Measurements from ENCODE around the gene OR2G2. TPM values are rescaled to one million over a fixed set of nuclear protein-coding genes. Genes with fewer than 3 reads are reported as not detected.

OR2G2 gene
- total and polyA plus RNA-seq, 2 donors (not counting 3 experiments of a cell fraction or from before 2014, with no cell fraction given), result not detected

DNA sequence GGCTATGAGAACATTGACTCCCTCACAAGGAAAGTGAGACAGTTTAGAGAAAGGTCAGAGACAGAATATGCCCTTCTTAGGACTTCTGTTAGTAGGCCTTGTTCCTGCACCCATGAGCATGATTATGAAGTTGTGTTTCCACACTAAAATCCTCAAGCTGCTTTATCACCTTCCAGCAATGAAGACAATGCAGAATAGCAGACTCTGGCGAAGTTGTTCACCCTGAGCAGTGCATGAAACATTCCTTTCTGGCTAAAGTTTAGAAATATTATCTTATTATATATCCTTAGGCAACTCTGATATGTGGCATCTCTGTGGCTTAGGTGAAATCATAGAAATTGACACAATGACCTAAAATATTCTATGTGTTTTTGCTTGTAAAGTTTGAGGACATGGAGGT lies 13.9 kb upstream of the OR2G2 start:
- no peak for FAIRE-seq
- CTCF ChIA-PET, result no interaction called here

DNA sequence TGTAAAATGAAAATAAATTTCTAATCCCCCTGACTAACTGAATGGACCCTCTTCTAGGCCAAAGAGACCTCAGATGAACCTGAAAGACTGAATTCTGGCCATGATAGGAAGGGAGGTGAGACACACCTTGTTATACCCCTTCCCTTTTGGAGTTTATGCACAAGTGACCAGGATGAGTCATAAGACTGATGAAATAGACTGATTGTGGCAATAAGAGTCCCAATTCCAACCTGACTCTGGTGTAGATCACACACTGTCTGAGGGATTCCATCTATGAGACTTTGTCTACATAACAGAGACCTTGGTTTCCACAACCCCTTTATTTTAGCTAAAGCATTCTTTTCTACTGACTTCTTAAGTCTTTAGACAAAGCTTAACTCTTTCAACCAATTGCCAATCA lies 13.5 kb upstream of the OR2G2 start:
- Histone ChIP-seq H3K27me3 (ENCODE audit: control insufficient read depth in 2 of 2, insufficient read depth in 2 of 2, low read length in 2 of 2) (no peaks in the 10 kb centered on the region), H3K9me1 (replicated peaks; ENCODE audit: control insufficient read depth, extremely low read depth, insufficient read depth, low read length) (no peaks in the 10 kb centered on the region), H3K4me2 (ENCODE audit: insufficient read depth, low read length) (no peak overlapping the region), H4K20me1 (replicated peaks; ENCODE audit: control insufficient read depth, extremely low read depth, insufficient read depth, low read length) (no peaks in the 10 kb centered on the region), H3K4me1 (ENCODE audit: control insufficient read depth, extremely low read depth, insufficient read depth, low read length) (no peaks in the 10 kb centered on the region), H2AFZ (ENCODE audit: low read depth, low read length) (no peak overlapping the region), H3K9me3 (replicated peaks; ENCODE audit: control insufficient read depth, insufficient read depth, low read length) (peaks cover 2% of the 10 kb centered on the region), H3K4me3 (replicated peaks in 1 of 3; ENCODE audit: insufficient read depth in 1 of 3, low read depth in 1 of 3, low read length in 3 of 3) (no peak overlapping the region), H3K36me3 (ENCODE audit: control insufficient read depth in 2 of 2, extremely low read depth in 1 of 2, insufficient read depth in 2 of 2, low read length in 2 of 2) (no peaks in the 10 kb centered on the region), H3K27ac (ENCODE audit: insufficient read depth, low read depth, low read length) (no peak overlapping the region), H3K79me2 (ENCODE audit: control insufficient read depth, insufficient read depth, low read length) (no peaks in the 10 kb centered on the region), H3K9ac (replicated peaks; ENCODE audit: extremely low read depth, insufficient read depth, low read length) (no peak overlapping the region)
- DNase-seq (ENCODE audit: low read depth, low spot score) (no peak), FAIRE-seq (no peak)
- no TSS peak for BruUV-seq (replicated peaks)
- TF ChIP-seq JUN (IDR thresholded peaks at IDR 0.05; ENCODE audit: borderline replicate concordance, insufficient read depth, insufficient read length, low read depth) (no peak), POLR2AphosphoS5 (IDR thresholded peaks at IDR 0.05; ENCODE audit: insufficient read depth, low read depth, low read length) (no peak), POLR2A (IDR thresholded peaks at IDR 0.05; ENCODE audit: low read depth, low read length) (no peak), GATA2 (IDR thresholded peaks at IDR 0.05; ENCODE audit: insufficient read depth, insufficient read length, low read depth, low read length) (no peak), FOS (IDR thresholded peaks at IDR 0.05; ENCODE audit: borderline replicate concordance, insufficient read depth, low read length) (no peak), EZH2 (IDR thresholded peaks at IDR 0.05; ENCODE audit: borderline replicate concordance, low read depth, low read length, severe bottlenecking) (no peak), CTCF (IDR thresholded peaks at IDR 0.05; ENCODE audit: extremely low read depth in 1 of 2, insufficient read depth in 1 of 2, low read depth in 1 of 2, low read length in 2 of 2) (no peak), MYC (IDR thresholded peaks at IDR 0.05; ENCODE audit: low read depth, low read length) (no peak)
- TF ChIP-seq, protein P1, sequence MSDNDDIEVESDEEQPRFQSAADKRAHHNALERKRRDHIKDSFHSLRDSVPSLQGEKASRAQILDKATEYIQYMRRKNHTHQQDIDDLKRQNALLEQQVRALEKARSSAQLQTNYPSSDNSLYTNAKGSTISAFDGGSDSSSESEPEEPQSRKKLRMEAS (IDR thresholded peaks at IDR 0.05; ENCODE audit: insufficient read depth, insufficient read length), result no peak
- CTCF ChIA-PET, result no interaction called here
- dilution Hi-C loops (cut with MboI; ENCODE audit: extremely low pct_ligation_motif_present, low sequenced_read_pairs), result no loop called here
- POLR2A ChIA-PET, result no interaction called here
- intact Hi-C loops (cut with micrococcal nuclease), result no loop called here

More for the DNA sequence above, 13.9 kb upstream of the OR2G2 start:
- Histone ChIP-seq H2AFZ (ENCODE audit: low read depth, low read length) (no peak overlapping the region), H3K4me1 (ENCODE audit: control insufficient read depth, extremely low read depth, insufficient read depth, low read length) (no peaks in the 10 kb centered on the region), H3K27ac (ENCODE audit: insufficient read depth, low read depth, low read length) (no peak overlapping the region), H3K36me3 (ENCODE audit: control insufficient read depth in 2 of 2, extremely low read depth in 1 of 2, insufficient read depth in 2 of 2, low read length in 2 of 2) (no peaks in the 10 kb centered on the region), H3K9ac (replicated peaks; ENCODE audit: extremely low read depth, insufficient read depth, low read length) (no peak overlapping the region), H3K79me2 (ENCODE audit: control insufficient read depth, insufficient read depth, low read length) (no peaks in the 10 kb centered on the region), H3K27me3 (ENCODE audit: control insufficient read depth in 2 of 2, insufficient read depth in 2 of 2, low read length in 2 of 2) (no peaks in the 10 kb centered on the region), H3K9me3 (replicated peaks; ENCODE audit: control insufficient read depth, insufficient read depth, low read length) (peaks cover 2% of the 10 kb centered on the region), H4K20me1 (replicated peaks; ENCODE audit: control insufficient read depth, extremely low read depth, insufficient read depth, low read length) (no peaks in the 10 kb centered on the region), H3K4me2 (ENCODE audit: insufficient read depth, low read length) (no peak overlapping the region), H3K9me1 (replicated peaks; ENCODE audit: control insufficient read depth, extremely low read depth, insufficient read depth, low read length) (no peaks in the 10 kb centered on the region), H3K4me3 (replicated peaks in 1 of 3; ENCODE audit: insufficient read depth in 1 of 3, low read depth in 1 of 3, low read length in 3 of 3) (no peak overlapping the region)
- intact Hi-C loops (cut with micrococcal nuclease) (no loop called here), dilution Hi-C loops (cut with MboI; ENCODE audit: extremely low pct_ligation_motif_present, low sequenced_read_pairs) (no loop called here)
- DNase-seq (ENCODE audit: low read depth, low spot score), result no peak
- BruUV-seq (replicated peaks), result no TSS peak
- POLR2A ChIA-PET, result no interaction called here
- TF ChIP-seq CTCF (IDR thresholded peaks at IDR 0.05; ENCODE audit: extremely low read depth in 1 of 2, insufficient read depth in 1 of 2, low read depth in 1 of 2, low read length in 2 of 2), result no peak
- no peak for TF ChIP-seq EZH2 (IDR thresholded peaks at IDR 0.05; ENCODE audit: borderline replicate concordance, low read depth, low read length, severe bottlenecking)
- TF ChIP-seq JUN (IDR thresholded peaks at IDR 0.05; ENCODE audit: borderline replicate concordance, insufficient read depth, insufficient read length, low read depth), result no peak
- TF ChIP-seq MYC (IDR thresholded peaks at IDR 0.05; ENCODE audit: low read depth, low read length), result no peak
